ENCODE measurements around the gene ANKRD49.

Gene ANKRD49

GRCh38 chr11:94511932-94512781, 18.4 kb downstream of the ANKRD49 start, which contains the start of gene C11orf97:
Gene C11orf97, plus strand, starts transcription at chr11:94512461. Its CDS starts 68 bp downstream, at chr11:94512529.
- DNase-seq = no peak

- DNase-seq = peak; percentile 61
Measured at GRCh38 chr11:94513091-94513490, 19.3 kb downstream of the ANKRD49 start.

GRCh38 chr11:94515398-94515797, 21.6 kb downstream of the ANKRD49 start:
- DNase-seq = no peak

GRCh38 chr11:94516725-94517124, 22.9 kb downstream of the ANKRD49 start:
- no peak for DNase-seq

GRCh38 chr11:94518300-94518699, 24.5 kb downstream of the ANKRD49 start:
- no peak for DNase-seq

- no peak for DNase-seq
Measured at GRCh38 chr11:94519478-94520084, 25.8 kb downstream of the ANKRD49 start.

GRCh38 chr11:94521684-94522083, 27.9 kb downstream of the ANKRD49 start:
- DNase-seq = no peak

GRCh38 chr11:94524341-94524740, 30.6 kb downstream of the ANKRD49 start:
- DNase-seq = no peak

- DNase-seq = no peak
Measured at GRCh38 chr11:94525546-94526324, 32.0 kb downstream of the ANKRD49 start.

GRCh38 chr11:94526645-94527438, 33.1 kb downstream of the ANKRD49 start:
- DNase-seq = no peak

- DNase-seq = no peak
Measured at GRCh38 chr11:94528551-94528950, 34.8 kb downstream of the ANKRD49 start.

GRCh38 chr11:94532211-94532610, 38.4 kb downstream of the ANKRD49 start:
- DNase-seq = no peak

- no peak for DNase-seq
Measured at GRCh38 chr11:94533206-94533605, 39.4 kb downstream of the ANKRD49 start.

- DNase-seq = no peak
Measured at GRCh38 chr11:94533696-94534630, 40.2 kb downstream of the ANKRD49 start.

GRCh38 chr11:94536386-94536785, 42.6 kb downstream of the ANKRD49 start:
- no peak for DNase-seq

- DNase-seq = no peak
Measured at GRCh38 chr11:94537031-94537600, 43.3 kb downstream of the ANKRD49 start.

GRCh38 chr11:94539420-94539819, 45.6 kb downstream of the ANKRD49 start:
- no peak for DNase-seq

GRCh38 chr11:94543695-94544645, 50.2 kb downstream of the ANKRD49 start, which contains the start of gene FUT4:
Gene FUT4, plus strand, starts transcription at chr11:94543921. Its CDS starts 213 bp downstream, at chr11:94544134.
- peak; percentile 71 for DNase-seq

GRCh38 chr11:94544646-94545263, 51.0 kb downstream of the ANKRD49 start:
- no peak for DNase-seq

Data from NCI-H1436 (cell line).